ENCODE measurements around the gene DNAH7. TPM values are rescaled to one million over a fixed set of nuclear protein-coding genes. Genes with fewer than 3 reads are reported as not detected.
A peak's percentile ranks its signal among the peaks of the same experiment; 100 is the strongest.

DNAH7 gene
- polyA plus RNA-seq, 1 donor (not counting 4 experiments of a cell fraction or from before 2014, with no cell fraction given) = 0.17 TPM

DNA sequence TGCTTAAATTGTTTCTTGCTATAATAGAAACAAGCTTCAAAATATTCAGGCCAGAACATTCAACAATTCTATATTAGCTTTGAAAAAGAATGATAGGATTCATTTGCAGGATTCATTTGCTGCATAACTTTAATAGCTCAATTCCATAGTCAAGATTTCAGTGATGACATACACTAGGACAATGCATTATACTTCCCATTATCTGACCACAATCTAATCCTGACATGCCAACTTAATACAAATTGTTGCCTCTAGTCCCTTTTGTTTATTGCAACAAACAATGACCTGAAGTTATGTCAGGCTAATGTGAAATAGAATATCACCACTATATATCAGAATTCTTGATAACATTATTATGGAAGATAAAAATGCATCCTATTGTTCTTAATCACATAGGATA lies 169.4 kb downstream of the DNAH7 start:
- Histone ChIP-seq H3K27ac (ENCODE audit: control insufficient read depth, insufficient read depth, low read length) (no peak overlapping the region), H3K4me2 (ENCODE audit: control insufficient read depth, extremely low read depth, insufficient read depth, low read depth, low read length) (no peak overlapping the region), H3K9me1 (ENCODE audit: control insufficient read depth, extremely low read depth, insufficient read depth, low read length) (no peaks in the 10 kb centered on the region), H3K4me1 (ENCODE audit: control insufficient read depth, extremely low read depth, insufficient read depth, low read length) (peaks cover 14% of the 10 kb centered on the region), H3K9ac (ENCODE audit: control insufficient read depth, extremely low read depth, insufficient read depth, low read length) (no peak overlapping the region), H4K20me1 (ENCODE audit: control insufficient read depth, extremely low read depth, insufficient read depth, low read length) (no peaks in the 10 kb centered on the region), H3K79me2 (ENCODE audit: control insufficient read depth, insufficient read depth, low read length) (no peaks in the 10 kb centered on the region), H2AFZ (ENCODE audit: control insufficient read depth, low read length) (no peak overlapping the region), H3K4me3 (ENCODE audit: control insufficient read depth in 2 of 3, extremely low read depth in 1 of 3, insufficient read depth in 2 of 3, low read depth in 1 of 3, low read length in 3 of 3) (no peak overlapping the region), H3K36me3 (ENCODE audit: control insufficient read depth in 2 of 2, extremely low read depth in 1 of 2, insufficient read depth in 2 of 2, low read length in 2 of 2) (no peaks in the 10 kb centered on the region), H3K9me3 (ENCODE audit: control insufficient read depth, low read depth, low read length) (no peaks in the 10 kb centered on the region), H3K27me3 (ENCODE audit: control insufficient read depth, extremely low read depth, insufficient read depth, low read length) (no peaks in the 10 kb centered on the region)
- no peak for FAIRE-seq
- DNase-seq (ENCODE audit: low read depth, low spot score) = no peak
- TF ChIP-seq, protein P1, sequence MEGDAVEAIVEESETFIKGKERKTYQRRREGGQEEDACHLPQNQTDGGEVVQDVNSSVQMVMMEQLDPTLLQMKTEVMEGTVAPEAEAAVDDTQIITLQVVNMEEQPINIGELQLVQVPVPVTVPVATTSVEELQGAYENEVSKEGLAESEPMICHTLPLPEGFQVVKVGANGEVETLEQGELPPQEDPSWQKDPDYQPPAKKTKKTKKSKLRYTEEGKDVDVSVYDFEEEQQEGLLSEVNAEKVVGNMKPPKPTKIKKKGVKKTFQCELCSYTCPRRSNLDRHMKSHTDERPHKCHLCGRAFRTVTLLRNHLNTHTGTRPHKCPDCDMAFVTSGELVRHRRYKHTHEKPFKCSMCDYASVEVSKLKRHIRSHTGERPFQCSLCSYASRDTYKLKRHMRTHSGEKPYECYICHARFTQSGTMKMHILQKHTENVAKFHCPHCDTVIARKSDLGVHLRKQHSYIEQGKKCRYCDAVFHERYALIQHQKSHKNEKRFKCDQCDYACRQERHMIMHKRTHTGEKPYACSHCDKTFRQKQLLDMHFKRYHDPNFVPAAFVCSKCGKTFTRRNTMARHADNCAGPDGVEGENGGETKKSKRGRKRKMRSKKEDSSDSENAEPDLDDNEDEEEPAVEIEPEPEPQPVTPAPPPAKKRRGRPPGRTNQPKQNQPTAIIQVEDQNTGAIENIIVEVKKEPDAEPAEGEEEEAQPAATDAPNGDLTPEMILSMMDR (optimal IDR thresholded peaks at IDR 0.05 in 1 of 3, IDR thresholded peaks at IDR 0.05 in 1 of 3, conservative IDR thresholded peaks at IDR 0.05 in 1 of 3; ENCODE audit: extremely low read depth in 1 of 3, insufficient read depth in 2 of 3, low read length in 3 of 3) = no peak
- no peak for TF ChIP-seq EZH2 (IDR thresholded peaks at IDR 0.05; ENCODE audit: low read length)
- dilution Hi-C loops (cut with MboI; ENCODE audit: extremely low pct_ligation_motif_present, low sequenced_read_pairs) = no loop called here

DNA sequence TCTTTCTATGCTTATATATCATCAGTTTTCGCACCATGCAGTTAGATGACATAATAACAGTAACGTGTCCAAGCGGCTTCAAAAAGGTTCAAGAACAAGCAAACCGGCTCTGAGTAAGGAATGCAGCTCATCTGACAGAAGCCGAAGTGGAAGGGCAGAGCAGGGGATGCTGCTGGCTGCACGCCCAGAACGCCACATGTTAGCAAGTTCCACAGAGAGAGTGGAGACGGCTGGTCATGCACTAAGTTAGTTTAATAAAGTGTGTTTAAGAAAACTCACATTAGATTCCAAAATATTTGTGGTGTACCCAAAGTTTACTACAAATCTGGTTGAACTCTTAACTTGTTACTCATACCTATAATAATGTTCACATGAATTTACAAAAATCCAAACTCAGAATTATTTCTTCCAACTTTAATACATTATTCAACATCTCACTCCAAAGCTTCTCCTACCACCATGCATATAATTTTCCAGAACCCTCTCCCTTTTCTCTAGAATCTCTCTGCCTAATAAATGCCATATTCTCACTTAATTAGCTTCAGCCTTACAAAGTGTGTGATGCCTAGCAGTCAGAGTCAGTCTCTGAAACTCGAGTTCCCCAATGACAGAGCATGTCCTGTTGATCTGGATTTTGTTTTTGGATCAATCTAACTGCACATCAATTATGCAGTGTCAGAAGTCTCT lies 170.0 kb downstream of the DNAH7 start:
- Histone ChIP-seq H3K9me1 (ENCODE audit: control insufficient read depth, extremely low read depth, insufficient read depth, low read length) (no peaks in the 10 kb centered on the region), H2AFZ (ENCODE audit: control insufficient read depth, low read length) (peak overlapping the region; percentile 5), H3K79me2 (ENCODE audit: control insufficient read depth, insufficient read depth, low read length) (no peaks in the 10 kb centered on the region), H3K27ac (ENCODE audit: control insufficient read depth, insufficient read depth, low read length) (no peak overlapping the region), H3K4me2 (ENCODE audit: control insufficient read depth, extremely low read depth, insufficient read depth, low read depth, low read length) (no peak overlapping the region), H3K9me3 (ENCODE audit: control insufficient read depth, low read depth, low read length) (no peaks in the 10 kb centered on the region), H3K4me1 (ENCODE audit: control insufficient read depth, extremely low read depth, insufficient read depth, low read length) (peaks cover 14% of the 10 kb centered on the region), H3K4me3 (ENCODE audit: control insufficient read depth in 2 of 3, extremely low read depth in 1 of 3, insufficient read depth in 2 of 3, low read depth in 1 of 3, low read length in 3 of 3) (no peak overlapping the region), H3K36me3 (ENCODE audit: control insufficient read depth in 2 of 2, extremely low read depth in 1 of 2, insufficient read depth in 2 of 2, low read length in 2 of 2) (no peaks in the 10 kb centered on the region), H4K20me1 (ENCODE audit: control insufficient read depth, extremely low read depth, insufficient read depth, low read length) (no peaks in the 10 kb centered on the region), H3K27me3 (ENCODE audit: control insufficient read depth, extremely low read depth, insufficient read depth, low read length) (no peaks in the 10 kb centered on the region), H3K9ac (ENCODE audit: control insufficient read depth, extremely low read depth, insufficient read depth, low read length) (no peak overlapping the region)
- dilution Hi-C loops (cut with MboI; ENCODE audit: extremely low pct_ligation_motif_present, low sequenced_read_pairs) = no loop called here
- no peak for TF ChIP-seq EZH2 (IDR thresholded peaks at IDR 0.05; ENCODE audit: low read length)
- TF ChIP-seq, protein P1 (optimal IDR thresholded peaks at IDR 0.05 in 1 of 3, IDR thresholded peaks at IDR 0.05 in 1 of 3, conservative IDR thresholded peaks at IDR 0.05 in 1 of 3; ENCODE audit: extremely low read depth in 1 of 3, insufficient read depth in 2 of 3, low read length in 3 of 3) = no peak
- DNase-seq (ENCODE audit: low read depth, low spot score) (peak; percentile 7), FAIRE-seq (peak; percentile 74)
